ENCODE results near the gene RNF19B. TPM values are rescaled to one million over a fixed set of nuclear protein-coding genes. Genes with fewer than 3 reads are reported as not detected.

The RNF19B gene
- total and polyA plus RNA-seq, 10 of the 15 experiments (the other 5 are each of a cell fraction or from before 2014, with no cell fraction given): 2.8 to 32.6 (median 16.6) TPM

- TF ChIP-seq USF1 (IDR thresholded peaks at IDR 0.05; ENCODE audit: borderline replicate concordance, extremely low read length, insufficient read depth, low read depth, low read length) (no peak), RFX5 (IDR thresholded peaks at IDR 0.05; ENCODE audit: low read depth, low read length) (no peak), ZNF217 (IDR thresholded peaks at IDR 0.05) (peak; percentile 30; the same call in 1 of the 2 replicates), EED (IDR thresholded peaks at IDR 0.05; ENCODE audit: low read depth) (no peak), SP1 (IDR thresholded peaks at IDR 0.05; ENCODE audit: low read depth, low read length) (no peak), HSF1 (IDR thresholded peaks at IDR 0.05; ENCODE audit: low read depth, low read length) (no peak), SKIL (IDR thresholded peaks at IDR 0.05; ENCODE audit: low read depth, poor library complexity, severe bottlenecking) (no peak), YBX1 (IDR thresholded peaks at IDR 0.05) (no peak), STAT3 (IDR thresholded peaks at IDR 0.05; ENCODE audit: low read depth, low read length) (no peak), GATAD2B (conservative IDR thresholded peaks at IDR 0.05; ENCODE audit: low read depth) (peak; percentile 59), ASH2L (IDR thresholded peaks at IDR 0.05; ENCODE audit: borderline replicate concordance, low read depth) (no peak), CREM (IDR thresholded peaks at IDR 0.05; ENCODE audit: low read depth) (no peak), ZNF24 (IDR thresholded peaks at IDR 0.05) (0 out of 2 replicates have a peak, but pooled peaks have one; percentile 38), EGR1 (IDR thresholded peaks at IDR 0.05; ENCODE audit: borderline replicate concordance in 1 of 2, low read depth in 2 of 2, low read length in 2 of 2) (peak in 1 of 2 experiments; percentile 82; a peak in 1 of 3 replicates), DPF2 (IDR thresholded peaks at IDR 0.05) (peak; percentile 77), USF2 (IDR thresholded peaks at IDR 0.05; ENCODE audit: borderline replicate concordance, low read depth, low read length) (no peak), RELA (IDR thresholded peaks at IDR 0.05; ENCODE audit: borderline replicate concordance, partially characterized antibody) (no peak), MYB (IDR thresholded peaks at IDR 0.05; ENCODE audit: borderline replicate concordance, low read depth, low read length) (no peak), SMARCA5 (IDR thresholded peaks at IDR 0.05) (0 out of 2 replicates have a peak, but pooled peaks have one; percentile 36), IRF4 (IDR thresholded peaks at IDR 0.05; ENCODE audit: low read depth, low read length) (no peak), CBX5 (IDR thresholded peaks at IDR 0.05; ENCODE audit: low read depth) (no peak), ZNF622 (IDR thresholded peaks at IDR 0.05) (no peak), NR2F1 (conservative IDR thresholded peaks at IDR 0.05) (peak; percentile 56), LARP7 (IDR thresholded peaks at IDR 0.05) (peak; percentile 91)
These were observed 706 bp downstream of the RNF19B start (continued) for GRCh38 chr1:32963746-32964460.
